Activated CD8-positive, alpha-beta memory T cell treated with anti-CD3 and anti-CD28 coated beads for 4 hours (primary cell): ENCODE measurements around the gene LLGL1.

Source experiments
- DNase-seq, 2 donors: peaks; one replicate each; pipeline ENCODE4 v3.0.0-alpha.2; 2020; ENCODE audit warnings: low read depth in 2 of 2

Gene LLGL1

GRCh38 chr17:18270046-18270931, 44.9 kb downstream of the LLGL1 start:
- no peak for DNase-seq

GRCh38 chr17:18277076-18277475, 51.6 kb downstream of the LLGL1 start:
- no peak for DNase-seq

GRCh38 chr17:18278867-18279266, 53.4 kb downstream of the LLGL1 start:
- no peak for DNase-seq

GRCh38 chr17:18280249-18280648, 54.8 kb downstream of the LLGL1 start:
- DNase-seq = no peak

GRCh38 chr17:18280766-18281371, 55.4 kb downstream of the LLGL1 start:
- DNase-seq = no peak

GRCh38 chr17:18281788-18282187, 56.4 kb downstream of the LLGL1 start:
- DNase-seq = no peak

GRCh38 chr17:18285296-18285695, 59.9 kb downstream of the LLGL1 start:
- no peak for DNase-seq

GRCh38 chr17:18291718-18292540, 66.5 kb downstream of the LLGL1 start:
- no peak for DNase-seq
